Measurements from ENCODE around the gene CTSF. TPM values are rescaled to one million over a fixed set of nuclear protein-coding genes. Genes with fewer than 3 reads are reported as not detected.

CTSF gene
- 17.0 and 22.1 TPM in 2 replicates for polyA plus RNA-seq

DNA sequence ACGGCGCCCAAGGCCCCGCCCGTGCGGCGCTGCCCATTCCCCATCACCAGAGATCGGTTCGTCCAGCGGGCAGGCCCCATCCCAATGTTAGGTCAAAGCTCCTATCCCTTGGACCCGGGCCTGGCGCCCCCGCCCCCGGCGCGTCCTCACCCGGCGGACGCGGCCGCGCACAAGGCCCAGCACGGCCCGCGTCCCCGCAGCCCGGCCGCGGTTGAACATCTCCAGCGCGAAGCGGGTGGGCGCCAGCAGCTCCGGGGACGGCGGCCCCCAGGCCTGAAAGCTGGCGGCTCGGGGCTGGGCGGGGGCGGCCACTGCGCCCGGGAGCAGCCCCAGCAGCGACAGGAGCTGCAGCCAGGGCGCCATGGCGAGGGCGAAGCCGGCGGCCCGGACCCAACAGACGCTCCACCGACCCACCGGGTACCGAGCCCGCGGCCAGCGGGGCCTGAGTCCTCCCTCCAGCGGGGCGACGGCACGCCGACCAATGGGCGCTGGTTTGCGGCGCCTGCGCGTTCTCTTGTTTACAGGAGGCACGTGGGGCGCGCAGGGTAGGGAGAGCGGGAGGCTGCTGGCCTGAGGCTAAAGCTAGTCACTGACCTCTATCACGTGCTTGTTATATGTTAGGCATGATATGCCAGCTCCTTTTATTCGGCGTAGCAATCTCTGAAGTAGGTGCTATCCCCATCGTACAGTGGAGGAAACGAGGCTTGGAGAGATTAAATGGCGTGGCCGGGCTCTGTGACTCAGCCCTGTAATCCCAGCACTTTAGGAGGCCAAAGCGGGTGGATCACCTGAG is at the start of gene CTSF:
Gene CTSF, minus strand, starts transcription at position 483 of the 793 bp plus-strand sequence. Its CDS starts 120 bp downstream, at position 363.

DNA sequence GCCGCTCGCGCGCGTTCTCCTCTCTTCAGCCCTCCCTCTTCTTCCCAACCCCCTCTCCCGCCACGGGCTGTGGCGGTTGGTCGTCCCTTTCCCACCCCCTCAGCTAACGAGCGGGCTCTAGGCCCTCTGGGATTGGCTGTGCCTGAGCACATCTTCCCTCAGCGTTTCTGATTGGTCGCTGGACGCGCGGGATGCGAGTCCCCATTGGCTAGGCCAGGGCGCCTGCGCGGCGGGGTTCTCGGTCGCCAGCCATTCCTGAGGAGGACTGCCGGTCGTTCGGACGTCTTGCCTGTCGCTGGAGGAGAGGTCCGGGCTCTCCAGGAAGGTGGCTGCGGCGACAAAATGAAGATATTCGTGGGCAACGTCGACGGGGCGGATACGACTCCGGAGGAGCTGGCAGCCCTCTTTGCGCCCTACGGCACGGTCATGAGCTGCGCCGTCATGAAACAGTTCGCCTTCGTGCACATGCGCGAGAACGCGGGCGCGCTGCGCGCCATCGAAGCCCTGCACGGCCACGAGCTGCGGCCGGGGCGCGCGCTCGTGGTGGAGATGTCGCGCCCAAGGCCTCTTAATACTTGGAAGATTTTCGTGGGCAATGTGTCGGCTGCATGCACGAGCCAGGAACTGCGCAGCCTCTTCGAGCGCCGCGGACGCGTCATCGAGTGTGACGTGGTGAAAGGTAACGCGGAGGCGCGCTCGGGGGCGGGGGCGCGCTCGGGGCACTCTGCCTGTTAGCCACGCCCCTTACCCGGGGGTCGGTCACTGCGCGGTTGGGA is 48.2 kb upstream of the CTSF start, which contains the start of gene RBM14:
Gene RBM14, plus strand, starts transcription at position 252 of the 776 bp plus-strand sequence. Its CDS starts 91 bp downstream, at position 343.

DNA sequence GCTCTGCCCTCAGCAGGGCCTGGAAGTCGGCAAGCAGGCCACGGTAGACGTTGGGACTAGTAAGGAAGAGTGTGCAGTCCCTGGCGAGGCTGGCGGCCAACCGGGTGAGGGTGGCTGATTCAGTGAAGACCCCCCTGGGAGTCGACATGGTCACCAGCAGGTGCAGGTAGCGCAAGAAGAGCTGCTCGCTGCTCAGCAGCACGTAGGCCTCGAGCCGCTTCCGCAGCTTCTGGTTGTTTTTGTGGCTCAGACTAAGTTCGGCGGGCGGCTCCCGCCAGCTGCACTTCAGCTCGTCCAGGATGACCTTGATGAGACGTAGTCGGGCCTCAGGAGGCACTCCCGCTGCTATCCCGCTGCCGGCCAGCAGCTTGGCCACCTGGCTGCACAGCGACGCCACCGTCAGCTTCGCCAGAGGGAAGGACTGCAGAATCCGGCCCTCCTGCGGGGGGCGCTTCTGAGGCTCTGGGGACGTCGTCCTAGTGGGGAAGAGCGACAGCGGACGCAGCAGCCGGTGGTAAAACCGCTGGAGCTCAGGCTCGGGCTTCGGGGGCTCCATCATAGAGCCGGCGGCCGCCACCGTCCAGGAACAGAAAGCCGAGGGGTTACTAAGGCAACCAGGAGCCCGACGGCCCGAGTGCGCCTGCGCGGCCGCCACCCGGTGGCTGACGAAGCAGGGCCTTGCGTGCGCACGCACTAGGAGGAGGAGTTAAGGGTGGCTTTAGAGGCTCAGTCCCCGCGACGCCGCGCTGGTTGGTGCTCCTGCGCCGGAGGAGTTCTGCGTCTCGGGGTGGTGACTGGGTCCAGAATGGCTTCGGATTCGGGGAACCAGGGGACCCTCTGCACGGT is 24.3 kb upstream of the CTSF start, which contains the start of the genes CCDC87 and CCS:
Gene CCDC87, minus strand, starts transcription at position 607 of the 846 bp plus-strand sequence. Its CDS starts 48 bp downstream, at position 559.
Gene CCS, plus strand, starts transcription at position 729 of the 846 bp plus-strand sequence. Its CDS starts 77 bp downstream, at position 806.

DNA sequence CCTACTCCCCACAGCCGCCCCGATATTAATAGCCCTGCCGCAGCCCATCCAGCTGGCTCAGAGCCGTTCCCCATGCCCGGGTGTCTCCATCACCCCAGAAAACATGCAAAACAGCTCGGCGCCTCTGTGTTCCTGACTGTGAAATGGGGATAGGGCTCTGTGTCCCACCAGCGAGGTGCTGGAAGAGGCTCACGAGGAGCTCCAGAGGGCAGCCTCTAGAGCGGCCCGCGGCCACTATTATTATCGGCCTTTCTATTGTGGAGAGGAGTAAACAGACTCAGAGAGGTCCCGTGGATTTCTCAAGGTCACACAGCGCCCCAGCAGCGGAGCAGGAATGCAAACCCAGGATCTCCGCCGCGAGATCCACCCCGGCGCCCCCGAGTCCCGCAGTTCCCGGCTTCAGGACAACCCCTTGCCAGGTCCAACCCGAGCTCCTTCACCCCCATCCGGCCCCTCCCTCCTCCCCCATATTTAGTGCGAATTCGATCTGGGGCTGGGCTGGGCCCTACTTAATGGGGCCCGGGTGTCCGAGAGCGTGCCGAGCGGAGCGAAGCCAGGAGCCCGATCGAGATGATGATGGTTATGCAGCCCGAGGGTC is 21.9 kb downstream of the CTSF start, which contains the start of gene ACTN3:
Gene ACTN3, plus strand, starts transcription at position 536 of the 598 bp plus-strand sequence. Its CDS starts 35 bp downstream, at position 571.

DNA sequence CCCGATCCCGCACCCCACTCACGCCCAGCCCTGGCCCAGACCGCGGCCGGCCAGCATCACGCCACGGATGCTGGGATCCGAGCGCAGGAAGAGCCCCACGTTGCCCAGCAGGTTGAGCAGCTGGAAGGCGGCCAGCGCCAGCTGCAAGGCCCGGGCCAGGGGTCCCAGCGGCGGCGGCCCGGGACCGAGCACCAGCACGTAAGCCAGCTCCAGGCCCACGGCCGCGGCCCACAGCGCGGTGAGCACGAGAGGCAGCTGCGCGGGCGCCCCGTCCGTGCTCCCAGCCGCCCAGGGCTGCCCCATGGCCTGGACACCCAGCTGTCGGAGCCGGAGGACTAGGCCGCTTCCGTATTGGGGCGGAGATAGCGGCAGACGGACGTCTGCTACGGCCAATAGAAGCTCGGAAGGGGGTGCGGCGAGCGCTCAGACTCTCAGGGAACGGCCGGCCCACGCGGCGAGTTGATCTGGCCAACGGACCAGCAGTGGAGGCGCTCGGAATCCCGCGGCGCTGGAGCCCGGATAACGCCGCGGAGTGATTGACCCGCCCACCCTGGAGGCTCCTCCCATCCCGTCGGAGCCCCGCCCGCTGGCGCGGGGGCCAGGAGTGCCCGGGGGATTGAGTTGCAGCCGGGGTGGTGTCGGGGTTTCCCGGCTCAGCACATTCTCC is 22.6 kb downstream of the CTSF start, which contains the start of gene ZDHHC24:
Gene ZDHHC24, minus strand, starts transcription at position 348 of the 667 bp plus-strand sequence. Its CDS starts 45 bp downstream, at position 303.

Other genes starting within 250 kb of the CTSF start
- gene RIN1, start 232.2 kb downstream of the CTSF start, polyA plus RNA-seq, result 0.73 TPM in 1 of 2 replicates, not detected in the other
- gene BRMS1, start 223.5 kb downstream of the CTSF start, polyA plus RNA-seq, result 2.6 and 6.8 TPM in 2 replicates
- gene B4GAT1, start 221.0 kb downstream of the CTSF start, polyA plus RNA-seq, result 175 and 218 TPM in 2 replicates
- 0.52 and 0.69 TPM in 2 replicates for gene SLC29A2, start 196.8 kb downstream of the CTSF start, polyA plus RNA-seq
- 0.16 TPM in 1 of 2 replicates, not detected in the other for gene NPAS4, start 147.6 kb downstream of the CTSF start, polyA plus RNA-seq
- gene MRPL11, start 129.8 kb downstream of the CTSF start, polyA plus RNA-seq, result 17.4 and 20.0 TPM in 2 replicates
- gene PELI3, start 101.7 kb downstream of the CTSF start, polyA plus RNA-seq, result 1.9 and 3.8 TPM in 2 replicates
- 7.0 and 9.5 TPM in 2 replicates for gene DPP3, start 88.2 kb downstream of the CTSF start, polyA plus RNA-seq
- 8.4 and 11.0 TPM in 2 replicates for gene BBS1, start 58.0 kb downstream of the CTSF start, polyA plus RNA-seq
- gene ZDHHC24, start 22.6 kb downstream of the CTSF start, polyA plus RNA-seq, result 3.7 and 4.8 TPM in 2 replicates
- gene ACTN3, start 21.7 kb downstream of the CTSF start, polyA plus RNA-seq, result not detected in 2 replicates
- gene CCDC87, start 24.5 kb upstream of the CTSF start, polyA plus RNA-seq, result not detected in 2 replicates
- gene CCS, start 24.6 kb upstream of the CTSF start, polyA plus RNA-seq, result 11.9 and 12.9 TPM in 2 replicates
- 8.6 and 17.6 TPM in 2 replicates for gene RBM14, start 48.0 kb upstream of the CTSF start, polyA plus RNA-seq
- 45.8 and 61.8 TPM in 2 replicates for gene RBM4, start 70.1 kb upstream of the CTSF start, polyA plus RNA-seq
- 16.2 and 17.1 TPM in 2 replicates for gene RBM4B, start 109.3 kb upstream of the CTSF start, polyA plus RNA-seq
- gene SPTBN2, start 160.6 kb upstream of the CTSF start, polyA plus RNA-seq, result 73.2 and 78.9 TPM in 2 replicates